Activated naive CD8-positive, alpha-beta T cell treated with anti-CD3 and anti-CD28 coated beads, Interleukin-2, amount 10 ng/mL, durations not matched to agents 7 days and 5 days (primary cell): ENCODE measurements around the gene OSTN. TPM values are rescaled to one million over a fixed set of nuclear protein-coding genes. Genes with fewer than 3 reads are reported as not detected.
"Not testable (repeated sequence)": the region's sequence is repeated elsewhere in the genome, so short reads cannot be mapped to it uniquely, and the experiment has no call there.

Source experiments
- ATAC-seq: fragments of 150-1000 bp; cut with Tn5 transposase; one replicate; pipeline ENCODE4 v1.10.0; 2021; ENCODE audit warnings: low read depth, moderate library complexity
- POLR2A ChIA-PET: fragments of 350-600 bp; sonication (Branson Sonifier 250); formaldehyde crosslinking; loops from one replicate; lab custom pipeline; 2021; ENCODE audit warnings: antibody characterized with exemption; lab: Charles Lee
- DNase-seq: peaks from one replicate; pipeline ENCODE4 v3.0.0; 2021
- H3K27ac Mint-ChIP-seq: one replicate; pipeline ENCODE4 v1.8.0; 2022; ENCODE audit warnings: mild to moderate bottlenecking, mixed read lengths
- H3K27me3 Mint-ChIP-seq: one replicate; pipeline ENCODE4 v1.8.0; 2022; ENCODE audit warnings: mild to moderate bottlenecking, moderate library complexity, mixed read lengths
- H3K36me3 Mint-ChIP-seq: one replicate; pipeline ENCODE4 v1.8.0; 2021; ENCODE audit warnings: mild to moderate bottlenecking, mixed read lengths
- H3K4me1 Mint-ChIP-seq: one replicate; pipeline ENCODE4 v1.8.0; 2021; ENCODE audit warnings: mixed read lengths
- H3K4me3 Mint-ChIP-seq: one replicate; pipeline ENCODE4 v1.8.0; 2022; ENCODE audit warnings: mild to moderate bottlenecking, moderate library complexity, mixed read lengths
- H3K9me3 Mint-ChIP-seq: one replicate; pipeline ENCODE4 v1.8.0; 2021; ENCODE audit warnings: mixed read lengths
- total RNA-seq, 2 experiments: library from RNA; stranded (reverse); gene quantifications; one replicate each; pipeline ENCODE4 v1.2.3, GENCODE V29; 2021

OSTN gene
- total RNA-seq, 2 experiments from 2014 or later = not detected

DNA sequence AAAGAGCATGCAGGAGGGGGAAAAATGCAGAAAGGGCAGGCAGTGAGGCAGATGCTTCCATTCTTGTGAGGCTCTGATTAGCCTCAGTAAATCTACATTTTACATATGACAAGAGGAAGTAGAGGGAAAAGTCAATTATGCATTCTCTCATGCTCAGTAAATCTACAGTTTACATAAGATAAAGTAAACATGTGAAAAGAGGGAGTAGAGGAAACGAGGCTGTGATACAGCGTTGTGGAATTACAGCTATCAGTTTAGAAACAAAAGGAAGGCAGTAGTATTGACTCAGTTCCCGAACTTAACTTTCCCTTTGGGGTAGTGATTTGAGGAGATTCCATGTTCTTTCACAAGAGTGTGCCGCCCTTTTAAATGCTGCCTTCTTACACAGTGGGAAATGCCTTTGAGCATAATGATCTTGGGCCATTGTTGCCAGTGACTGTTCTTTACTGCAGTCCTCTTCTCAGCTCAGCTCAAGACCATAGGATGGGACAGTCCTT is 39.3 kb downstream of the OSTN start:
- ATAC-seq (no peak), DNase-seq (no peak)
- no peaks in the 10 kb centered on the region for H3K27me3 Mint-ChIP-seq
- H3K4me1 Mint-ChIP-seq = no peaks in the 10 kb centered on the region
- H3K9me3 Mint-ChIP-seq = no peaks in the 10 kb centered on the region
- H3K4me3 Mint-ChIP-seq = no peak overlapping the region
- H3K27ac Mint-ChIP-seq = no peak overlapping the region
- POLR2A ChIA-PET = no interaction called here
- no peaks in the 10 kb centered on the region for H3K36me3 Mint-ChIP-seq

DNA sequence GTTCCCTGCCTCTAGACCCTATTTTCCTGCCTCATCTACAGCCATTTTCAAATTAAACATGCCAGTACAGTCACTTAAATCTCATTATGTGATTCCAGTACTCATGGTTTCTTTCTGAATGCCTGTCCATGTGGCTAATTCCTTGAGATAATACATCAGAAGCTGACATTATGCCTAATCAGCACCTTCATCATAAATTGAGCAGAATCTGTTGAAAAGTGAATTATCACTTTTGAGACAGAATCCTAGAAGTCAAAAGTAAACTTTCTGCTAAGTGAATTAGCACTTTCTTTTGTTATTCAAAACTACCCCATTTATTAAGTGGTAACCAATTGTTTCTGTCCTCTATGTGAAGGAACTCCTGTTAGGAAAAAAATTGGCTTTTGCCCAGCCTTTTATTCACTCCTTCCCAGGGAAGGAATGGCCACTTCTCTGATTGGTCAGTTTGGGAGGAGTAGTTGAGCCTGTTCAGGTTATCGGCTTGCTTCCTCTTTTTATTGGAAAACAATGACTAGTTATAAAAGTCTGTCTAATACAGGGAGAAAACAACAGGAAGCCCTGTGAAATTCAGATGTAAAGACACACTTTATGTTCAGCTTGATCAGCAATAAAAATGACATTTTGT is 40.5 kb downstream of the OSTN start:
- no peaks in the 10 kb centered on the region for H3K9me3 Mint-ChIP-seq
- no peak for DNase-seq
- no peaks in the 10 kb centered on the region for H3K4me1 Mint-ChIP-seq
- no peak overlapping the region for H3K4me3 Mint-ChIP-seq
- no peaks in the 10 kb centered on the region for H3K27me3 Mint-ChIP-seq
- no peaks in the 10 kb centered on the region for H3K36me3 Mint-ChIP-seq
- ATAC-seq = no peak
- H3K27ac Mint-ChIP-seq = no peak overlapping the region
- POLR2A ChIA-PET = no interaction called here

- DNase-seq (no peak), ATAC-seq (no peak)
- Mint-ChIP-seq H3K27ac (no peak overlapping the region), H3K4me3 (no peak overlapping the region), H3K36me3 (no peaks in the 10 kb centered on the region), H3K4me1 (peaks cover 2% of the 10 kb centered on the region), H3K27me3 (peaks cover 4% of the 10 kb centered on the region), H3K9me3 (no peaks in the 10 kb centered on the region)
- POLR2A ChIA-PET = no interaction called here
These were observed 41.4 kb downstream of the OSTN start for GRCh38 chr3:191240486-191240885.

- no peaks in the 10 kb centered on the region for H3K9me3 Mint-ChIP-seq
- POLR2A ChIA-PET = no interaction called here
- DNase-seq (no peak), ATAC-seq (no peak)
- H3K27me3 Mint-ChIP-seq = peaks cover 4% of the 10 kb centered on the region
- no peaks in the 10 kb centered on the region for H3K36me3 Mint-ChIP-seq
- no peak overlapping the region for H3K27ac Mint-ChIP-seq
- H3K4me3 Mint-ChIP-seq = no peak overlapping the region
- peaks cover 2% of the 10 kb centered on the region for H3K4me1 Mint-ChIP-seq
These were observed 45.3 kb downstream of the OSTN start for GRCh38 chr3:191244242-191244867.

GRCh38 chr3:191246034-191246433 is 47.0 kb downstream of the OSTN start:
- H3K4me1 Mint-ChIP-seq, H3K9me3 Mint-ChIP-seq, H3K36me3 Mint-ChIP-seq, DNase-seq, POLR2A ChIA-PET, H3K4me3 Mint-ChIP-seq, H3K27me3 Mint-ChIP-seq, ATAC-seq, H3K27ac Mint-ChIP-seq: not testable (repeated sequence)

DNA sequence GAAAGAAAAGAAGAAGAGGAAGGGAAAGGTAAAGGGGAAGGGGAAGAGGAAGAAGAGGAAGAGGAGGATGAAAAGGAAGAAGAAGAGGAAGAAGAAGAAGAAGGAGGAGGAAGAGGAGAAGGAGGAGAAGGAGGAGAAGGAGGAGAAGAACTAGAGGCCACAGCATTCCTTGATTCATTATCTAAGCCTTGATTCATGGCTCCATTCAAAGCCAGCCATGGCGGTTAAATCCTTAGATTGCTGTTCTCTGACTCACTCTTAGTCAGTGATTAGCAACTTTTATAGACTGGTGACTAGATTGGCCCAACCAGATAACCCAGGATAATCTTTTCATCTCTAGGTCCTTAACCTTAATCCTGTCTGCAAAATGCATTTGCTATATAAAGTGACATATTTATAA is 47.6 kb downstream of the OSTN start:
- no peaks in the 10 kb centered on the region for H3K9me3 Mint-ChIP-seq
- H3K36me3 Mint-ChIP-seq = no peaks in the 10 kb centered on the region
- H3K4me3 Mint-ChIP-seq = no peak overlapping the region
- DNase-seq (no peak), ATAC-seq (no peak)
- H3K27ac Mint-ChIP-seq = no peak overlapping the region
- POLR2A ChIA-PET = no interaction called here
- H3K4me1 Mint-ChIP-seq = peaks cover 2% of the 10 kb centered on the region
- peaks cover 4% of the 10 kb centered on the region for H3K27me3 Mint-ChIP-seq

GRCh38 chr3:191253089-191253799 is 54.2 kb downstream of the OSTN start:
- POLR2A ChIA-PET = no interaction called here
- Mint-ChIP-seq H3K9me3 (no peaks in the 10 kb centered on the region), H3K27me3 (peaks cover 1% of the 10 kb centered on the region), H3K4me3 (no peak overlapping the region), H3K4me1 (peaks cover 3% of the 10 kb centered on the region), H3K36me3 (no peaks in the 10 kb centered on the region), H3K27ac (no peak overlapping the region)
- ATAC-seq = no peak
- no peak for DNase-seq

GRCh38 chr3:191254098-191254873 is 55.2 kb downstream of the OSTN start:
- Mint-ChIP-seq H3K27me3 (peaks cover 1% of the 10 kb centered on the region), H3K27ac (no peak overlapping the region), H3K36me3 (no peaks in the 10 kb centered on the region), H3K9me3 (no peaks in the 10 kb centered on the region), H3K4me1 (peaks cover 3% of the 10 kb centered on the region), H3K4me3 (no peak overlapping the region)
- POLR2A ChIA-PET = no interaction called here
- no peak for ATAC-seq
- no peak for DNase-seq

DNA sequence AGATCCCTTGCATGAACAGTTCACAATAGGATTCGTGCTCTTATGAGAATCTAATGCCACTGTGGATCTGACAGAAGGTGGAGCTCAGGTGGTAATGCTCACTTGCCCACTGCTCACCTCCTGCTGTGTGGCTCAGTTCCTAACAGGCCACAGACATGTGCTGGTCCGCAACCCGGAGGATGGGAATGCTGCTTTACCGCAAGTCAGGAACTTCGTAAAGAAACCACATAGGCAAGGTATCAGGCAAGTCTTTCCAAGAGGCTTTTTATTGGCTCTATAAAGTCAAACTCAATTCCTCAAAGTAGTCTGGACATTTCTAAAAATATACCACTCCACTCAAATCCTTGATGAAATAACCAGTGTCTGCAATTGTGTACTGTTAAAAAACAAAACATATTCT is 56.1 kb downstream of the OSTN start:
- H3K36me3 Mint-ChIP-seq = no peaks in the 10 kb centered on the region
- no peak overlapping the region for H3K27ac Mint-ChIP-seq
- POLR2A ChIA-PET = no interaction called here
- H3K27me3 Mint-ChIP-seq = peaks cover 1% of the 10 kb centered on the region
- peaks cover 3% of the 10 kb centered on the region for H3K4me1 Mint-ChIP-seq
- no peak overlapping the region for H3K4me3 Mint-ChIP-seq
- ATAC-seq (no peak), DNase-seq (no peak)
- H3K9me3 Mint-ChIP-seq = no peaks in the 10 kb centered on the region

DNA sequence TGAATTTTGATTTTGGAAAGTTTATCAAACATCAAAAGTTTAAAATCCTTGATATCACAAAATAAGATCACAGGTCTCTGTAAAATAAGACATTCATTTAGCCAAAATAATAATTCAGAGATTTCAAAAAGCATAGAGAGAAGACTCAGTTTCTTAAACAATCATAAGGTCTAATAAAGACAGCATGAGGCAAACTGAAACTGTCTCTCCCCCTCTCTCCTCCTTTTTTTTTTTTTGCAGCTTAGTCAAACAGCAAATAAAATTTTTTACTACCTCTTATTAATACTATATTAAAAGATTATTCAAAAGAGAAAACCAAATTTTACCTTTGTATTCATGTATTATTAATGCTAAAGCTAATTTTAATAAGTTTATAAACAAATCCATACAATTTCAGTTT is 57.4 kb downstream of the OSTN start:
- no peaks in the 10 kb centered on the region for H3K9me3 Mint-ChIP-seq
- H3K4me3 Mint-ChIP-seq = no peak overlapping the region
- POLR2A ChIA-PET = interaction anchor here (0.7 kb wide), 1 partner anchor 73 kb away, joined by 9 read pairs; the partner anchor contains the start of gene CCDC50

GRCh38 chr3:191257286-191257685 is 58.2 kb downstream of the OSTN start:
- DNase-seq = no peak
- Mint-ChIP-seq H3K27ac (no peak overlapping the region), H3K4me1 (peaks cover 3% of the 10 kb centered on the region), H3K4me3 (no peak overlapping the region), H3K27me3 (peaks cover 1% of the 10 kb centered on the region), H3K9me3 (no peaks in the 10 kb centered on the region), H3K36me3 (no peaks in the 10 kb centered on the region)
- POLR2A ChIA-PET = no interaction called here
- no peak for ATAC-seq

More for the DNA sequence above, 57.4 kb downstream of the OSTN start:
- H3K4me1 Mint-ChIP-seq = peaks cover 3% of the 10 kb centered on the region
- no peaks in the 10 kb centered on the region for H3K36me3 Mint-ChIP-seq
- ATAC-seq (no peak), DNase-seq (no peak)
- peaks cover 1% of the 10 kb centered on the region for H3K27me3 Mint-ChIP-seq
- H3K27ac Mint-ChIP-seq = no peak overlapping the region

GRCh38 chr3:191259486-191259885 is 60.4 kb downstream of the OSTN start:
- ATAC-seq = no peak
- Mint-ChIP-seq H3K9me3 (no peaks in the 10 kb centered on the region), H3K4me3 (no peak overlapping the region), H3K27me3 (peaks cover 2% of the 10 kb centered on the region), H3K4me1 (no peaks in the 10 kb centered on the region), H3K36me3 (no peaks in the 10 kb centered on the region), H3K27ac (no peak overlapping the region)
- DNase-seq = no peak
- POLR2A ChIA-PET = no interaction called here
